ENCODE measurements around the gene CDA. TPM values are rescaled to one million over a fixed set of nuclear protein-coding genes. Genes with fewer than 3 reads are reported as not detected.
A peak's percentile ranks its signal among the peaks of the same experiment; 100 is the strongest.

The CDA gene
- total RNA-seq, 4 donors from 2014 or later = 2.3 to 12.2 (median 5.0) TPM

GRCh38 chr1:20616847-20617487 lies 28.1 kb downstream of the CDA start:
- H3K4me1 ChIP-seq = no peaks in the 10 kb centered on the region
- TF ChIP-seq POLR2A (IDR thresholded peaks at IDR 0.05) (no peak), CTCF (IDR thresholded peaks at IDR 0.05) (no peak)
- no peaks in the 10 kb centered on the region for H3K36me3 ChIP-seq
- H3K9me3 ChIP-seq = no peaks in the 10 kb centered on the region
- H3K4me3 ChIP-seq = no peak overlapping the region
- DNase-seq = no peak
- peak overlapping the region; percentile 44 to 54 for H3K27ac ChIP-seq
- H3K27me3 ChIP-seq = no peaks in the 10 kb centered on the region
- intact Hi-C loops (cut with DNase I; ENCODE audit: low total_unique reads) = no loop called here

- H3K9me3 ChIP-seq = no peaks in the 10 kb centered on the region
- no peaks in the 10 kb centered on the region for H3K36me3 ChIP-seq
- peak in 1 of 2 donors; percentile 51 for DNase-seq
- intact Hi-C loops (cut with DNase I; ENCODE audit: low total_unique reads) = no loop called here
- peak overlapping the region; percentile 44 to 45 for H3K27ac ChIP-seq
- no peaks in the 10 kb centered on the region for H3K4me1 ChIP-seq
- TF ChIP-seq CTCF (IDR thresholded peaks at IDR 0.05) = no peak
- TF ChIP-seq POLR2A (IDR thresholded peaks at IDR 0.05) = no peak
- no peaks in the 10 kb centered on the region for H3K27me3 ChIP-seq
- H3K4me3 ChIP-seq = no peak overlapping the region
Measured at GRCh38 chr1:20618550-20618949, 29.7 kb downstream of the CDA start.

GRCh38 chr1:20619999-20620398 lies 31.1 kb downstream of the CDA start:
- DNase-seq = no peak
- no peak for TF ChIP-seq POLR2A (IDR thresholded peaks at IDR 0.05)
- TF ChIP-seq CTCF (IDR thresholded peaks at IDR 0.05) = no peak
- no peaks in the 10 kb centered on the region for H3K4me1 ChIP-seq
- no peak overlapping the region for H3K4me3 ChIP-seq
- H3K36me3 ChIP-seq = no peaks in the 10 kb centered on the region
- intact Hi-C loops (cut with DNase I; ENCODE audit: low total_unique reads) = no loop called here
- H3K9me3 ChIP-seq = no peaks in the 10 kb centered on the region
- no peak overlapping the region for H3K27ac ChIP-seq
- H3K27me3 ChIP-seq = no peaks in the 10 kb centered on the region

- H3K36me3 ChIP-seq = no peaks in the 10 kb centered on the region
- no peak for DNase-seq
- H3K27me3 ChIP-seq = no peaks in the 10 kb centered on the region
- H3K4me3 ChIP-seq = no peak overlapping the region
- TF ChIP-seq CTCF (IDR thresholded peaks at IDR 0.05) = no peak
- no peak for TF ChIP-seq POLR2A (IDR thresholded peaks at IDR 0.05)
- H3K27ac ChIP-seq = no peak overlapping the region
- no peaks in the 10 kb centered on the region for H3K9me3 ChIP-seq
- intact Hi-C loops (cut with DNase I; ENCODE audit: low total_unique reads) = no loop called here
- no peaks in the 10 kb centered on the region for H3K4me1 ChIP-seq
Measured at GRCh38 chr1:20621012-20621411, 32.1 kb downstream of the CDA start.

GRCh38 chr1:20624709-20625108 lies 35.8 kb downstream of the CDA start:
- Histone ChIP-seq H3K36me3 (no peaks in the 10 kb centered on the region), H3K9me3 (no peaks in the 10 kb centered on the region), H3K4me3 (no peak overlapping the region), H3K27ac (no peak overlapping the region), H3K27me3 (no peaks in the 10 kb centered on the region), H3K4me1 (no peaks in the 10 kb centered on the region)
- intact Hi-C loops (cut with DNase I; ENCODE audit: low total_unique reads) = no loop called here
- TF ChIP-seq POLR2A (IDR thresholded peaks at IDR 0.05) (no peak), CTCF (IDR thresholded peaks at IDR 0.05) (no peak)
- DNase-seq = no peak
